HUES48 (cell line): ENCODE data around the gene ZMYND12.
A peak's percentile ranks its signal among the peaks of the same experiment; 100 is the strongest.

ENCODE experiments used
- H3K27ac ChIP-seq: one replicate; pipeline ENCODE4 v1.7.0; 2013; ENCODE audit warnings: low read depth, low read length, inconsistent platforms
- H3K27me3 ChIP-seq: 2 replicates; pipeline ENCODE4 v1.6.1; 2013; ENCODE audit warnings: mild to moderate bottlenecking, low read length; ENCODE audit not compliant: control insufficient read depth, insufficient read depth
- H3K36me3 ChIP-seq: 2 replicates; pipeline ENCODE4 v1.6.1; 2013; ENCODE audit warnings: low read length; ENCODE audit not compliant: control insufficient read depth, insufficient read depth
- H3K4me1 ChIP-seq: 2 replicates; pipeline ENCODE4 v1.6.1; 2013; ENCODE audit warnings: mild to moderate bottlenecking, low read length; ENCODE audit not compliant: control insufficient read depth, insufficient read depth
- H3K4me3 ChIP-seq: 2 replicates; pipeline ENCODE4 v1.5.1; 2013; ENCODE audit warnings: mild to moderate bottlenecking, low read depth, low read length
- H3K9ac ChIP-seq: 2 replicates; pipeline ENCODE4 v1.6.1; 2013; ENCODE audit warnings: mild to moderate bottlenecking, low read depth, low read length, moderate library complexity
- H3K9me3 ChIP-seq: 2 replicates; pipeline ENCODE4 v1.6.1; 2013; ENCODE audit warnings: low read length; ENCODE audit not compliant: control insufficient read depth, insufficient read depth

The ZMYND12 gene

DNA sequence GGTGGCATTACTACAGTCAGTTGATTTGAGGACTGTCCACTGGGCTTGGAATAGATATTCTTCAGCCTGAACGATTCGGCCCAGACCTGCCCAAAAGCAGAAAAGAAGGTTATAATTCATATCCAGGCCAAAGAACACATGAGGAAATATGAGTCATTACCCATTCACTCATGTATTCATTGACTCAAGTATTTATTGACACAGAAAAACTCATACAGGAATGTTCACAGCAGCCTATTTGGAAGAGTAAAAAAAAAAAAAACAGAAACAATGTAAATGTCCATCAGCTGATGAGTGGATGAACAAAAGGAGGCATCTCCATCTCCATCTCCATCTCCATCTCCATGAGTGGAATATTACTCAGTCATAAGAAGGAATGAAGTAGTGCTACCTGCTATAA lies 15.9 kb downstream of the ZMYND12 start:
- H3K4me3 ChIP-seq: no peak overlapping the region
- no peaks in the 10 kb centered on the region for H3K9me3 ChIP-seq
- H3K27ac ChIP-seq: no peak overlapping the region
- no peak overlapping the region for H3K9ac ChIP-seq
- no peaks in the 10 kb centered on the region for H3K36me3 ChIP-seq
- no peaks in the 10 kb centered on the region for H3K4me1 ChIP-seq
- H3K27me3 ChIP-seq: no peaks in the 10 kb centered on the region

DNA sequence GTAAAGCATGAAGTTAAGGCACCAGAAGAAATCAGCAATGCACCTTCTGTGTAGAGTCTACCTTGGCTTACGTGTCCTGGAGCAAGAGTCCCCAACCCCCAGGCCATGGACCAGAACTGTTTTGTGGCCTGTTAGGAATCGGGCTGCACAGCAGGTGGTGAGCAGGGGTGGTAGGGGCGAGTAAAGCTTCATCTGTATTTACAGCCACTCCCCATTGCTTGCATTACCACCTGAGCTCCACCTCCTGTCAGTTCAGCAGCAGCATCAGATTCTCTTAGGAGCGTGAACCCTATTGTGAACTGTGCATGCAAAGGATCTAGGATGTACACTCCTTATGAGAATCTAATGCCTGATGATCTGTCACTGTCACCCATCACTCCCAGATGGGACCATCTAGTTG lies 21.5 kb downstream of the ZMYND12 start:
- Histone ChIP-seq H3K27ac (no peak overlapping the region), H3K9ac (no peak overlapping the region), H3K9me3 (no peaks in the 10 kb centered on the region), H3K4me1 (no peaks in the 10 kb centered on the region), H3K36me3 (no peaks in the 10 kb centered on the region), H3K4me3 (no peak overlapping the region), H3K27me3 (no peaks in the 10 kb centered on the region)

DNA sequence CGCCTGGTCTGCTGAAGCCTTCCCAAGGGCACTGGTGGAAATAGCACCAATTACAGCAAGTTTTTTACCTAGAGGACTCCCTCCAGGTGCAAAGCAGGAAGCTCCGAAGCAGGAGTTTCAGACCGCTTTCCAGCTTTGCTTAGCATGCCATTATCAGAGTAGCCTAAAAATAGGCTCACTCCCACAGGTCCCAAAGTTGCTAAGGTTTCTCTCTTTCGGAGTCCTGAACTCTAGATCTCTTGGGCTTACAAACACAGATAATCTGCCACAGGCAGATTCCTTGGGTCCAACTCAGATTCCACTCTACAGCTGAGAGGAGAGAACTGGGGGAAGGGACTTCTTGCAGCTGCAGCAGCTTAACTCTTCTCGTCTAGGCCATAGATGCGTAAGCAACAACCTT lies 22.5 kb downstream of the ZMYND12 start:
- H3K4me3 ChIP-seq: no peak overlapping the region
- H3K27me3 ChIP-seq: no peaks in the 10 kb centered on the region
- H3K27ac ChIP-seq: no peak overlapping the region
- H3K9ac ChIP-seq: no peak overlapping the region
- H3K4me1 ChIP-seq: no peaks in the 10 kb centered on the region
- H3K9me3 ChIP-seq: no peaks in the 10 kb centered on the region
- H3K36me3 ChIP-seq: no peaks in the 10 kb centered on the region

DNA sequence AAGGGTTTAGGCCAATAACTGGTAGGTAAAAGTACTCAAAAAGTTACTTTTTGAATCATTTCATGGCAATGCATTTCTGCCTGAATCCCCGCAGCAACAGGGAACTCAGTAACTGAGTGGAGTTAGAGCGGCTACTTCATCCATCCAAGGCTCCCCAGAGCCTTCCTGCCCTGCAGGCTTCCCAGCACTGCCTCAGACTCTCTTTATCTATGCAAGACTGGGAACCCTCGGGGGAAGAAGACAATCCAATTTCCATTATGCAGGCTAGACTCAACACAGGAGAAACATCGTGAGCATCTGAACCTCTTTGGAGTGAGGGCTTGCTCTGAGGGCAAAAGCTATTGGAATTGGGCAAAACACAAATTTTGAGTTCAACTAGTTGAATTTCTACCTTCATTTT lies 23.1 kb downstream of the ZMYND12 start:
- Histone ChIP-seq H3K9me3 (no peaks in the 10 kb centered on the region), H3K27me3 (no peaks in the 10 kb centered on the region), H3K27ac (no peak overlapping the region), H3K4me3 (no peak overlapping the region), H3K9ac (no peak overlapping the region), H3K4me1 (no peaks in the 10 kb centered on the region), H3K36me3 (no peaks in the 10 kb centered on the region)

DNA sequence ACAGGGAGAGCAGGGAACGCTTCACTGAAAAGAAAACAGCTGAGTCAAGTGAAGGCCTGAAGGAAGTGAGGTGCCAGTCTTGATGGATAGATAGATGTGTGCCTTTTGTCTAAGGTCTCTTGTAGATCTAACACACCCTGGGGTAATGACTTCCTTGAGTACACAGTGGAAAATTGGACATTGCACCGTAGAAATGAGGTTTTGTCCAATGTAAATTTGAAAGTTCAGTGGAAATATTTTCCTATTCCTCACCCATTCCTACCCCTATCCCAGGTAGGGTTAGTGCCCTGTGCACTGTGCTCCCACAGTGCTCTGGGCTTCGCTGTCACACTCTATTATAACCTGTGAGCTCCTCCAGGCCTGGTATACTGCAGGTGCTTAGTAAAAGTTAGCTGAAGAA lies 24.3 kb downstream of the ZMYND12 start:
- Histone ChIP-seq H3K9ac (no peak overlapping the region), H3K4me1 (0 out of 2 replicates have a peak, but pooled peaks cover 4% of the 10 kb centered on the region), H3K27ac (no peak overlapping the region), H3K4me3 (no peak overlapping the region), H3K36me3 (no peaks in the 10 kb centered on the region), H3K9me3 (no peaks in the 10 kb centered on the region), H3K27me3 (no peaks in the 10 kb centered on the region)

DNA sequence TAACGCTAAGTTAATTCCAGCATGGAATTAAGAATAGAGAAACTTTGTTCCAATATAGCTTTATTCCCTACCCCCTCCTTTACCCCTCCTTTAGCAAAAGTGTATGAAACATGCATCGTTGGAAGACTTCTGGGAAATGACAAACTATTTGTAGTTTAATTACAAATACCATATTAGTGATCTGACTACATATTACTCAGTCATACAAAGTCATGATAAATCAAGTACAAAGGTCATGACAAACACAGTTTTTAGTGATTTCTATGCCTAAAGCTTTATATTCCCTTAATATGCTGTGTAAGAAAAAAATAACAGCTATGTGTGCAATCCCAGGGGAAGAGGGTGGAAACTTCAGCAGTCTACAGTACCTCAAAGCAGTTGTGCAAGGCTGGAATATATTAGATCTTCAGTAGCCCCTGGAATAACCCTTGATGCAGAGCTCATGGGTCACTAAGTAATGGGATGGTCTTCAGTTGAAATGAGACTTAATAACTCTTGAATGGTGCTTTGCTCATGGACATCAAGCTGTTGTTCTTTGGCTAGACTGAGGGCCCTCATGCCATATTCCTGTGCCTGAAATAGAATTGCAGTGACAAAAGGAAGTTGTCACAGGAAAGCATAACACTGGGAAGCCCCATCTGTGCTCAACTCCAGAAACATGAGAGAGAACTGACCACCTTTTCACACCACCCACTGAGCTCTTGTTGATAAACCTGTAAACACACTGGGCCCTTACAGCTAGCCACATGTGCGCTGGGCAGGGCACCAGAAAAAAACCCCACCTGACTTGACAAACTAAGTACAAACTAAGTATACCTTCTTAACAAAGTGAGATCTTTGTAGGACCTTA lies 25.3 kb downstream of the ZMYND12 start:
- H3K36me3 ChIP-seq: no peaks in the 10 kb centered on the region
- no peaks in the 10 kb centered on the region for H3K27me3 ChIP-seq
- H3K9ac ChIP-seq: no peak overlapping the region
- no peak overlapping the region for H3K27ac ChIP-seq
- no peak overlapping the region for H3K4me3 ChIP-seq
- H3K9me3 ChIP-seq: no peaks in the 10 kb centered on the region
- 0 out of 2 replicates have a peak, but pooled peaks cover 4% of the 10 kb centered on the region for H3K4me1 ChIP-seq

DNA sequence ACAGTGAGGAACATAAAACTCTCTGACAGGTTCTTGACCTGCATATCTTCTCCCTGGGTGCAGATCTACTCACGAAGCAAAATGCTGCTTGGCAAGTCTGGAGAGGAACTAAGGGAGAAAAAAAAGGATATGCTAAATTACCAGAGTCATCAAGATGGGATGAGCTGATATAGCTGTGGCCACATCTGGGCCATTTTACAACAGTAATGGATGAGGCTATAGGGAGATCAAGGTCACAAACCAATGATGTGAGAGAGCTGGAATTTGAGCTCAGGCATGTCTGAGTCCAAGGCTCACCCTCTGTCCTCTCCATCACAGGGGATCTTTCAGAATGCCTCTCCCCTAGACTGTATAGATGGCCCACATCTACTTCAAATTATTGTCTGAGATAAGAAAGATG lies 26.2 kb downstream of the ZMYND12 start:
- Histone ChIP-seq H3K9ac (no peak overlapping the region), H3K9me3 (no peaks in the 10 kb centered on the region), H3K27ac (no peak overlapping the region), H3K27me3 (no peaks in the 10 kb centered on the region), H3K36me3 (no peaks in the 10 kb centered on the region), H3K4me1 (0 out of 2 replicates have a peak, but pooled peaks cover 4% of the 10 kb centered on the region), H3K4me3 (no peak overlapping the region)

DNA sequence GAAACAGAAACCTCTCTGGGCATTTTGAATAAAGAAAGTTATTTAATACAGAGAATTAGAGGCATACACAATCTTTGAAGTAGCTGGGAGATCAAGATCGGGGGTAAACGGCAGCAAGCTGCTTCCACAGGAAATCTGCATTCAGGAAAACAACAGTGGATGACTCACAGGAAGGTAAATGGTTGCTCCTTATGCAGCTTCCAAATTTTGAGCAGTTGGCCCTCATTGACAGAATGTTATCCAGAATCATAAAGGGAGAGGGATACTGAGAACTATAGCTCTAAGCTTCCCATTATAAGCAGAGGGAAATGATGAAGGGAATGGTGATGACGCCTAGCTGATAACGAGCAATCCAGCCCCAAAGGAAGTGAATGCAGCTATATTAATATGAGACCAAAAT lies 28.6 kb downstream of the ZMYND12 start:
- no peak overlapping the region for H3K9ac ChIP-seq
- H3K27ac ChIP-seq: peak overlapping the region; percentile 5
- no peaks in the 10 kb centered on the region for H3K36me3 ChIP-seq
- no peaks in the 10 kb centered on the region for H3K27me3 ChIP-seq
- H3K4me1 ChIP-seq: 0 out of 2 replicates have a peak, but pooled peaks cover 4% of the 10 kb centered on the region
- H3K4me3 ChIP-seq: no peak overlapping the region
- no peaks in the 10 kb centered on the region for H3K9me3 ChIP-seq

DNA sequence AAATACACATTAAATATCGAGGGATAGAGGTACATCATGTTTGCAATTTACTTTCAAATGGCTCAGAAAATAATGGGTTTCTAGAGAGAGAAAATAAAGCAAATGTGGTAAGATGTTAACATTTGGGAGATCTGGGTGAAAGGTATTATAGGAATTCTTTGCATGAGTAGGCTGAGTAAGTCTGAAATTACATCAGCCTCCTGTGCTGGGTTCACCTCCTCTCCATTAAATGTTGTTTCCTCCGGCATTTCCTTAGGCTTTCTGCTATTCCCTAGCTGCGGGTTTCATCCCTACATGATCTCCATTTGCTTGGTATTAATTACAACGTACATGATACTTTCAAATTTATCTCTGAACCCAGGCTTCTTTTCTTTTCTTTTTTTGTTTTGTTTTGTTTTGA lies 31.6 kb downstream of the ZMYND12 start:
- no peak overlapping the region for H3K27ac ChIP-seq

DNA sequence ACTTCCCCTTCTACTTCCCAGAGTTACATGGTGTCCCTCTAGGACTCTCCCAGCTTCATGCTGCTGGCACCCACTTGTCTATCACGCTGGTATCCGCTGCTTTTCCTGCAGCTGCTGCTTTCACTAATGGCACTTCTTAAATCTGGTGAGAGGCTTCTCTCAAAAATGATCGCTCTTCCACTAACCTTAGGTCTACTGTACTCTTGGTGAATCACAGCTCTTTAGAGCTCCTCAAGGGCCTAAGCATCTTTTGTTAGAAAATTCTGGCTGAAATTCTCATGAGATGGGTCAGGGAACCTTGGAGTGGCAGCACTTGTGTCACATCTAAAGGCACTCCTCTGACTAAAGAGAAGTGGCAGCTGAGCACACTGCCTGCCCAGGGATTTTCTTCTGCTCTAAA lies 32.1 kb downstream of the ZMYND12 start:
- H3K4me3 ChIP-seq: no peak overlapping the region
- H3K4me1 ChIP-seq: peaks cover 15% of the 10 kb centered on the region
- no peaks in the 10 kb centered on the region for H3K27me3 ChIP-seq
- H3K9ac ChIP-seq: no peak overlapping the region
- no peaks in the 10 kb centered on the region for H3K9me3 ChIP-seq
- no peaks in the 10 kb centered on the region for H3K36me3 ChIP-seq
- no peak overlapping the region for H3K27ac ChIP-seq

More for the DNA sequence above, 31.6 kb downstream of the ZMYND12 start:
- Histone ChIP-seq H3K36me3 (no peaks in the 10 kb centered on the region), H3K27me3 (no peaks in the 10 kb centered on the region), H3K4me3 (no peak overlapping the region), H3K4me1 (peaks cover 9% of the 10 kb centered on the region; the same call in 1 of the 2 replicates), H3K9me3 (no peaks in the 10 kb centered on the region), H3K9ac (no peak overlapping the region)

DNA sequence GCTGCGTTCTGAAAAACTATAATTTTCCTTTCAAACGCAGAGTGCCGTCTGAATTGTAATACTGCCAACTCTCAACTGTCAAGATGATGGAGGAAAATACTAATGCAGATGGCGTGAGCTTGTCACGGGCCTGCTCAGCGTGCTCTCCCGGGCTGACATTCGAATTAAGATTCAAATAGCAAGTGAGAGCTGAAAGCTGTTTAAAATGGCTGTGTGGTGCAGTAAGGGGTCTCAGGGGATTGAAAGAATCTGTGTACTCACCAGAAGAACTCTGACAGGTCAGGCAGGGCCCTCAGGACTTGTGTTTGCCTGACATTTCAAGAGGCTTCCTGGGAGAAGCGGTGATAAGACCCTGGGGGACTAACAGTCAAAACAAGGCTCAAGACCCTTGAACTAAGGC lies 33.1 kb downstream of the ZMYND12 start:
- Histone ChIP-seq H3K27me3 (no peaks in the 10 kb centered on the region), H3K4me1 (peaks cover 23% of the 10 kb centered on the region), H3K36me3 (no peaks in the 10 kb centered on the region), H3K9ac (no peak overlapping the region), H3K9me3 (no peaks in the 10 kb centered on the region), H3K4me3 (no peak overlapping the region), H3K27ac (no peak overlapping the region)
